ENCODE results near the gene RASSF3.

GRCh38 chr12:64639466-64639865 is 29.2 kb downstream of the RASSF3 start:
- TF ChIP-seq CTCF (IDR thresholded peaks at IDR 0.05) (no peak), POLR2A (IDR thresholded peaks at IDR 0.05) (no peak), POLR2AphosphoS5 (IDR thresholded peaks at IDR 0.05; ENCODE audit: insufficient read depth in 1 of 2, low read depth in 1 of 2) (no peak)
